Vein endothelial cell (primary cell): ENCODE data around the gene SLC8A1. TPM values are rescaled to one million over a fixed set of nuclear protein-coding genes. Genes with fewer than 3 reads are reported as not detected.

Experiments
- total RNA-seq: library from RNA; depleted of rRNA; stranded (reverse); fragments of >200 nt; gene quantifications from 2 replicates; pipeline ENCODE4 v1.2.3, GENCODE V29; 2012

Gene SLC8A1
- total RNA-seq, result 1.6 and 2.3 TPM in 2 replicates

GRCh38 chr2:40451918-40452605, at the start of gene SLC8A1:
Gene SLC8A1, minus strand, starts transcription at chr2:40452090.

